Right lung (tissue), 10 donors: ENCODE results near the gene PCDHGA9. TPM values are rescaled to one million over a fixed set of nuclear protein-coding genes. Genes with fewer than 3 reads are reported as not detected.
"Not testable (repeated sequence)": the region's sequence is repeated elsewhere in the genome, so short reads cannot be mapped to it uniquely, and the experiment has no call there.

Experiments used
- DNase-seq, 2 donors: peaks; one replicate each; pipeline ENCODE4 v3.0.0-alpha.2; 2013
- long read RNA-seq, 8 donors: transcript quantifications; one replicate each; lab custom pipeline, GENCODE V29; 2026
- polyA plus RNA-seq, 5 donors: library from polyadenylated mRNA; unstranded; fragments of 120-200 nt; gene quantifications; one replicate each; pipeline versions ENCODE4 v1.2.1 to v1.2.3, GENCODE V29; 2013; ENCODE audit warnings: inconsistent platforms in 1 of 5, low replicate concordance in 1 of 5; ENCODE audit not compliant: insufficient read length in 5 of 5, insufficient read depth in 1 of 5

PCDHGA9 gene
- 1 to 10 TPM; 4.4 to 8.3 (median 5.7) TPM for polyA plus RNA-seq
- long read RNA-seq, donor 1, transcript PCDHGA9-202 (1 exons, 2,568 nt): major isoform, 9 of 9 reads
- long read RNA-seq, donor 1, partial matches to known transcripts: 0 of 9 reads
- long read RNA-seq, donor 1, other reads (novel, unspliced or antisense): 0 of 9 reads
- long read RNA-seq, donor 2, partial matches to known transcripts: 0 of 3 reads
- long read RNA-seq, donor 2, other reads (novel, unspliced or antisense): 0 of 3 reads
- long read RNA-seq, donor 3, full-length matches to known transcripts: 3 of 3 reads
- long read RNA-seq, donor 3, partial matches to known transcripts: 0 of 3 reads
- long read RNA-seq, donor 3, other reads (novel, unspliced or antisense): 0 of 3 reads
- long read RNA-seq, donor 4, full-length matches to known transcripts: 6 of 6 reads
- long read RNA-seq, donor 4, partial matches to known transcripts: 0 of 6 reads
- long read RNA-seq, donor 4, other reads (novel, unspliced or antisense): 0 of 6 reads
- long read RNA-seq, donor 5, full-length matches to known transcripts: 6 of 6 reads
- long read RNA-seq, donor 5, partial matches to known transcripts: 0 of 6 reads
- long read RNA-seq, donor 5, other reads (novel, unspliced or antisense): 0 of 6 reads
- long read RNA-seq, donor 6, full-length matches to known transcripts: 8 of 8 reads
- long read RNA-seq, donor 6, partial matches to known transcripts: 0 of 8 reads
- long read RNA-seq, donor 6, other reads (novel, unspliced or antisense): 0 of 8 reads
- long read RNA-seq, donor 7, partial matches to known transcripts: 0 of 2 reads
- long read RNA-seq, donor 7, other reads (novel, unspliced or antisense): 0 of 2 reads
- long read RNA-seq, donor 8, partial matches to known transcripts: 0 of 4 reads
- long read RNA-seq, donor 8, other reads (novel, unspliced or antisense): 0 of 4 reads

- DNase-seq: no peak
Measured at GRCh38 chr5:141402553-141403243, at the start of gene PCDHGA9. Gene PCDHGA9 (plus strand): TSS chr5:141402778. CDS start chr5:141402953, 175 bp downstream.

GRCh38 chr5:141354900-141355469, 47.6 kb upstream of the PCDHGA9 start, which contains the start of gene PCDHGA4:
Gene PCDHGA4 (plus strand): TSS chr5:141355021. CDS start chr5:141355108, 87 bp downstream.
- no peak for DNase-seq

GRCh38 chr5:141355641-141356040, 46.9 kb upstream of the PCDHGA9 start:
- DNase-seq: no peak

GRCh38 chr5:141356133-141356532, 46.4 kb upstream of the PCDHGA9 start:
- DNase-seq: no peak

GRCh38 chr5:141356950-141357349, 45.6 kb upstream of the PCDHGA9 start:
- no peak for DNase-seq

- no peak for DNase-seq
Measured at GRCh38 chr5:141359790-141360426, 42.7 kb upstream of the PCDHGA9 start, which contains the start of gene PCDHGB2. Gene PCDHGB2 (plus strand): TSS chr5:141359994. CDS start chr5:141360136, 142 bp downstream.

- no peak for DNase-seq
Measured at GRCh38 chr5:141360685-141361084, 41.9 kb upstream of the PCDHGA9 start.

GRCh38 chr5:141362719-141363118, 39.9 kb upstream of the PCDHGA9 start:
- no peak for DNase-seq

- DNase-seq: no peak
Measured at GRCh38 chr5:141363952-141364660, 38.5 kb upstream of the PCDHGA9 start, which contains the start of gene PCDHGA5. Gene PCDHGA5 (plus strand): TSS chr5:141364162. CDS start chr5:141364331, 169 bp downstream.

- no peak for DNase-seq
Measured at GRCh38 chr5:141366016-141366896, 36.3 kb upstream of the PCDHGA9 start.

GRCh38 chr5:141369994-141370848, 32.4 kb upstream of the PCDHGA9 start, which contains the start of gene PCDHGB3:
Gene PCDHGB3 (plus strand): TSS chr5:141370242. CDS start chr5:141370395, 153 bp downstream.
- no peak for DNase-seq

GRCh38 chr5:141371572-141372475, 30.8 kb upstream of the PCDHGA9 start:
- no peak for DNase-seq

GRCh38 chr5:141373673-141374317, 28.8 kb upstream of the PCDHGA9 start, which contains the start of gene PCDHGA6:
Gene PCDHGA6 (plus strand): TSS chr5:141373891. CDS start chr5:141374084, 193 bp downstream.
- DNase-seq: no peak

- DNase-seq: no peak
Measured at GRCh38 chr5:141374627-141375026, 28.0 kb upstream of the PCDHGA9 start.

- not testable (repeated sequence) for DNase-seq
Measured at GRCh38 chr5:141375444-141376155, 27.0 kb upstream of the PCDHGA9 start.
